ENCODE measurements around the gene MET. TPM values are rescaled to one million over a fixed set of nuclear protein-coding genes. Genes with fewer than 3 reads are reported as not detected.

MET gene
- total and polyA plus RNA-seq, 2 of the 13 experiments (the other 11 are each of a cell fraction or from before 2014, with no cell fraction given), result 21.8 to 31.5 TPM

- in situ Hi-C loops (cut with HindIII; ENCODE audit: extremely low pct_ligation_motif_present, low pct_unique_long_range_greater_than_20kb) (no loop called here), intact Hi-C loops (cut with micrococcal nuclease; ENCODE audit: unreplicated experiment) (no loop called here)
- no peak for FAIRE-seq
- H3K4me2 ChIP-seq (ENCODE audit: low read depth, low read length), result no peak overlapping the region
- no peak overlapping the region for H3K27ac ChIP-seq (ENCODE audit: extremely low read length, insufficient read depth, low read length)
- DNase-seq (ENCODE audit: low spot score), result no peak
- peaks cover 8% of the 10 kb centered on the region for H3K4me1 ChIP-seq (ENCODE audit: insufficient read depth, low read length)
- H3K27me3 ChIP-seq (ENCODE audit: control insufficient read depth in 1 of 2, insufficient read depth in 2 of 2, low read length in 2 of 2), result no peaks in the 10 kb centered on the region
- H3K9ac ChIP-seq (ENCODE audit: insufficient read depth, low read depth, low read length), result no peak overlapping the region
- TF ChIP-seq SP2 (CRISPR knock-in tag; IDR thresholded peaks at IDR 0.05) (no peak), RBM22 (optimal IDR thresholded peaks at IDR 0.05; ENCODE audit: low read length) (no peak), ZNF337 (CRISPR knock-in tag; IDR thresholded peaks at IDR 0.05; ENCODE audit: borderline replicate concordance, low read depth) (no peak), MXD1 (CRISPR knock-in tag; IDR thresholded peaks at IDR 0.05) (no peak), HOXA7 (CRISPR knock-in tag; IDR thresholded peaks at IDR 0.05) (no peak)
- H3K36me3 ChIP-seq (replicated peaks in 1 of 2; ENCODE audit: control insufficient read depth in 1 of 2, insufficient read depth in 2 of 2, low read length in 2 of 2), result peaks cover 10 to 32% of the 10 kb centered on the region in 2 experiments
- 100% methylated on average over 1 of the region's 1 CpG for WGBS (ENCODE audit: low lambda C conversion rate)
- ChIA-PET CTCF (ENCODE audit: low intra/inter-chr PET ratio, low total read pairs) (no interaction called here), POLR2A (no interaction called here)
- H4K20me1 ChIP-seq (ENCODE audit: insufficient read depth, low read length), result no peaks in the 10 kb centered on the region
- BruUV-seq (replicated peaks), result no TSS peak
- no peak overlapping the region for H2AFZ ChIP-seq (ENCODE audit: low read length)
- no peak overlapping the region for H3K4me3 ChIP-seq (replicated peaks in 1 of 3; ENCODE audit: insufficient read depth in 1 of 3, low read depth in 2 of 3, low read length in 3 of 3)
- no peaks in the 10 kb centered on the region for H3K9me3 ChIP-seq (ENCODE audit: low read length)
- no peak for ATAC-seq
- H3K79me2 ChIP-seq (ENCODE audit: insufficient read depth, low read length), result no peaks in the 10 kb centered on the region
Observed at GRCh38 chr7:116697761-116698160, 25.8 kb downstream of the MET start.

- in situ Hi-C loops (cut with HindIII; ENCODE audit: extremely low pct_ligation_motif_present, low pct_unique_long_range_greater_than_20kb), result no loop called here
- H3K4me3 ChIP-seq (replicated peaks in 1 of 3; ENCODE audit: insufficient read depth in 1 of 3, low read depth in 2 of 3, low read length in 3 of 3), result no peak overlapping the region
- no peak overlapping the region for H3K9ac ChIP-seq (ENCODE audit: insufficient read depth, low read depth, low read length)
- DNase-seq (ENCODE audit: low spot score) (no peak), FAIRE-seq (no peak), ATAC-seq (no peak)
- H3K79me2 ChIP-seq (ENCODE audit: insufficient read depth, low read length), result no peaks in the 10 kb centered on the region
- peaks cover 8% of the 10 kb centered on the region for H3K4me1 ChIP-seq (ENCODE audit: insufficient read depth, low read length)
- no TSS peak for BruUV-seq (replicated peaks)
- intact Hi-C loops (cut with micrococcal nuclease; ENCODE audit: unreplicated experiment), result no loop called here
- peaks cover 10 to 32% of the 10 kb centered on the region in 2 experiments for H3K36me3 ChIP-seq (replicated peaks in 1 of 2; ENCODE audit: control insufficient read depth in 1 of 2, insufficient read depth in 2 of 2, low read length in 2 of 2)
- POLR2A ChIA-PET, result no interaction called here
- CTCF ChIA-PET (ENCODE audit: low intra/inter-chr PET ratio, low total read pairs), result no interaction called here
- H3K4me2 ChIP-seq (ENCODE audit: low read depth, low read length), result no peak overlapping the region
- no peak overlapping the region for H3K27ac ChIP-seq (ENCODE audit: extremely low read length, insufficient read depth, low read length)
- 99% methylated on average over 2 of the region's 2 CpGs for WGBS (ENCODE audit: low lambda C conversion rate)
- H2AFZ ChIP-seq (ENCODE audit: low read length), result no peak overlapping the region
- no peaks in the 10 kb centered on the region for H3K9me3 ChIP-seq (ENCODE audit: low read length)
- H3K27me3 ChIP-seq (ENCODE audit: control insufficient read depth in 1 of 2, insufficient read depth in 2 of 2, low read length in 2 of 2), result no peaks in the 10 kb centered on the region
- no peaks in the 10 kb centered on the region for H4K20me1 ChIP-seq (ENCODE audit: insufficient read depth, low read length)
- TF ChIP-seq ZNF17 (CRISPR knock-in tag; IDR thresholded peaks at IDR 0.05), result no peak
- TF ChIP-seq KDM5B (CRISPR knock-in tag; IDR thresholded peaks at IDR 0.05; ENCODE audit: borderline replicate concordance), result no peak
- TF ChIP-seq POLR2AphosphoS2 (IDR thresholded peaks at IDR 0.05; ENCODE audit: low read depth, low read length), result no peak
- TF ChIP-seq NFKB2 (CRISPR knock-in tag; IDR thresholded peaks at IDR 0.05; ENCODE audit: borderline replicate concordance), result no peak
- no peak for TF ChIP-seq ZNF891 (CRISPR knock-in tag; IDR thresholded peaks at IDR 0.05)
- no peak for TF ChIP-seq FOXK1 (CRISPR knock-in tag; IDR thresholded peaks at IDR 0.05; ENCODE audit: borderline replicate concordance, low read depth)
- TF ChIP-seq NCOA5 (CRISPR knock-in tag; IDR thresholded peaks at IDR 0.05), result no peak
- TF ChIP-seq CEBPZ (IDR thresholded peaks at IDR 0.05; ENCODE audit: low read length), result no peak
- TF ChIP-seq AKAP8 (CRISPR knock-in tag; IDR thresholded peaks at IDR 0.05), result no peak
- no peak for TF ChIP-seq E2F2 (CRISPR knock-in tag; IDR thresholded peaks at IDR 0.05; ENCODE audit: borderline replicate concordance)
Observed at GRCh38 chr7:116698396-116698795, 26.4 kb downstream of the MET start.

All from HepG2 (cell line).